Motor neuron (in vitro differentiated cells): Measurements from ENCODE around the gene MTHFSD. TPM values are rescaled to one million over a fixed set of nuclear protein-coding genes. Genes with fewer than 3 reads are reported as not detected.

ENCODE experiments used
- ATAC-seq, 8 experiments: fragments of 200-7000 bp; cut with Tn5 transposase; replicated peaks in 6 of 8; 2 replicates each; pipeline ENCODE4 v1.8.0; 2021; ENCODE audit warnings: mild to moderate bottlenecking in 8 of 8, moderate library complexity in 8 of 8
- H3K27ac ChIP-seq, 2 donors: fragments of 250-450 bp; sonication (Bioruptor Pico); 2 replicates each; pipeline ENCODE4 v1.9.0; 2021; ENCODE audit warnings: antibody characterized with exemption in 2 of 2, mild to moderate bottlenecking in 2 of 2, moderate library complexity in 1 of 2
- H3K4me1 ChIP-seq, 2 donors: fragments of 250-450 bp; sonication (Bioruptor Pico); replicated peaks in 1 of 2; 2 replicates each; pipeline ENCODE4 v1.6.1; 2021; ENCODE audit warnings: antibody characterized with exemption in 2 of 2, mild to moderate bottlenecking in 2 of 2, moderate library complexity in 1 of 2
- H3K4me3 ChIP-seq, 5 donors: fragments of 250-450 bp; sonication (Bioruptor Pico); 2 replicates each; pipeline ENCODE4 v1.9.0; 2021; ENCODE audit warnings: antibody characterized with exemption in 5 of 5, mild to moderate bottlenecking in 5 of 5, moderate library complexity in 4 of 5
- WGBS, 10 experiments: fragments of 450-650 bp; shearing (Covaris generic); methylation state at CpG; one replicate each; pipeline ENCODE4 v1.0.0; 2022; 5-methylcytosine and 5-hydroxymethylcytosine counted together
- in situ Hi-C, 9 experiments: fragments of 400-800 bp; cut with MboI; loops; one replicate each; pipeline ENCODE4 v1.15.0; 2021; ENCODE audit warnings: low sequenced_read_pairs in 9 of 9, low pct_unique_long_range_greater_than_20kb in 2 of 9; ENCODE audit not compliant: unreplicated experiment in 9 of 9
- total RNA-seq, 8 experiments: library from RNA; unstranded; fragments of 300-600 nt; gene quantifications; 2 replicates each; pipeline versions ENCODE4 v1.2.3 to v1.2.4, GENCODE V29; 2022

The MTHFSD gene
- total RNA-seq, 8 experiments from 2014 or later, result 10.4 to 36.4 (median 19.4) TPM

GRCh38 chr16:86508947-86509758 lies 45.9 kb downstream of the MTHFSD start:
- peak overlapping the region in 4 of 5 donors; percentile 24 to 40 (median 29) for H3K4me3 ChIP-seq
- ATAC-seq, result peak; percentile 34 to 79 (median 38)
- H3K27ac ChIP-seq, result no peak overlapping the region
- in situ Hi-C loops, result loop anchor here in 6 of 9 experiments (25.0 kb wide), 3 partner anchors 172 to 697 kb away; no protein-coding TSS in a partner anchor
- 0 to 3% (median 1%) methylated on average over 2 to 12 of the region's 79 CpGs; no CpG with 5 or more reads in 6 of the 10 experiments for WGBS, 10 experiments
- peaks cover 4 to 6% of the 10 kb centered on the region in 2 donors for H3K4me1 ChIP-seq

DNA sequence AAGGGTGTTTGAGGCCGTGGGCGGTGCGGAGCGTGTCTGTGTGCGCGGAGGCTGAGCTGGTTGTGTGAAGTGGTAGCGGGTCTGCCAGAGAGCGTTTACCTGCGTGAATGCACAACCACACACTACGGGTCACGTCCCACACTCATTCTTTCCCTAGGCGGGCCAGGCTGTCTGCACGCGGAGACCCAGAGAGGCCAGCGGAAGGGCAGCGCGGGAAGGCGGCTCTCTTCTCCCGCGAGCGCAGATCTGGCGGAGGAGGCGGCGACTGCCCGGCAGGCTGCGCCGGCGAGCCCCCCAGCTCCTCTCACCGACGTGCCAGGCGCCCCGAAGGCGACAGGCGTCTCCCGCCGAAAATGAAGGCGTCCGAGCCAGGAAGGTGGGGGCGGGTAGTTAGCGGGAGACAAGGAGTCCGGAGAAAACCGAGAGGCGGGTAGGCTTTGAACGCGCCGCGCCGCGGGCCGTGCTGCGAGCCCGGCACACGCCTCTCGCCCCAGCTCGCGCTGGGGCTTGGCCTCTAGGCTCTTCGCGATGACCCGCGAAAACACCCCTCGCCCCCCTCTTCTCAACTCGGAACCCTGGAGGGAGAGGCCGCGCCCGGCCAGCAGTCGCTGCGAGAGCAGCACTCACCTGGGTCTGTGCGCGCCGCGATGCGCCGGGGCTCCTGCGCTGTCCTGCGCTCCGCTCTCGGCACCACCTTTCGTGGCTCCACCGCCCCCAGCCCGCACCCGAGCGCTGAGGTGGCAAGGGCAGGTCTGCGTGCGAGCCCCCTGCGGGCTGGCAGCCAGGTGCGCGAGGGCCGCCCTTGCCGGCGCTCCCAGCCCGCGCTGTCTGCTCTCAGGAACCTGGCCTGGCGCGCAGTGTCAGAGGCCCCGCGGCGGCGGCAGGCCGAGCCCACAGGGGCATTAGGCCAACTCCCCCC lies 46.7 kb downstream of the MTHFSD start:
- 0 to 20% (median 9%) methylated on average over 1 to 11 of the region's 99 CpGs; no CpG with 5 or more reads in 3 of the 10 experiments for WGBS, 10 experiments
- no peak overlapping the region for H3K4me3 ChIP-seq
- no peak for ATAC-seq

DNA sequence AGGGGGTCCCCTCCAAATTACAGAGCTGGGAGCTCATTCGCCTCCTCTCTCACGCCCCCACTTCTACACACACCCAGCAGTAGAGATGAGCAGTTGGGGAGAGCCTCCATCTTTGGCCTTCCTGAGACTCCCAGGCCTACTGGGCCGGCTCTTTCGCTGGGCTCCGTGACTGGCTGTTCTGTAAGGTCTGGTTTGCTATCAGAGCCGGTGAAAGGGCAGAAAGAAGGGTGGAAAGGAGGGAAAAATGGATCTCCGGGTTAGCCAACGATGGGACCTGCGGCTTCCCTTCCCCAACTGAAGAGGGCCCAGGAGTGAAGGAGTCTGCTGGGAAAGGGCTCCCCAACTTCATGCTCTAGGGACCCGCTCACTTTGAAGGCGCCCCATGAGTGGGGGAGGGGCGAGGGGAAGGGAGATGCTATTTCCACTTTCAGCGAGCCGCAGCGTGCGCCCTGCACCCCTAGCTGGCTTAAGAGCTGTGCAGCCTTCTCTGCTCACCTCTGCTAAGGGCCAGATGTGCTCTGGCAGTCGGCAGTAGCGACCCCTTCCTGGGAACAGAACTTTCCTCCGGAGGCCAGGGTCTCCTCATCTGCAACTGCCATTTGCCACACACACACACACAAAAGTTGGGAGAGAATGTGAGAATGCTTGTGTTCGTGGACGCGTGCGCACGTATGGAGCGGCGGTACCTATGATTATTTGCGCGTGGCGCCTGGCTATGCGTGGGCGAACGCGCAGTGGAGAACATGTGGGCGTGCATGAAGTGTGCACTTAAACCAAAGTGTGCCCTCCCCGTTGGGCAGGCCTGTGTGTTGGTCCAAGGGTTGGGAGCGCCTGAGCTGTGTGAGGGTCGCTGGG lies 47.6 kb downstream of the MTHFSD start:
- WGBS, 10 experiments, result 0 to 33% (median 7%) methylated on average over 1 to 11 of the region's 37 CpGs; no CpG with 5 or more reads in 4 of the 10 experiments
- H3K4me1 ChIP-seq, result peaks cover 4 to 6% of the 10 kb centered on the region in 2 donors
- in situ Hi-C loops, result loop anchor here in 6 of 9 experiments (25.0 kb wide), 3 partner anchors 170 to 695 kb away; no protein-coding TSS in a partner anchor
- ATAC-seq, result no peak
- H3K4me3 ChIP-seq, result no peak overlapping the region
- no peak overlapping the region for H3K27ac ChIP-seq

More for the DNA sequence above, 46.7 kb downstream of the MTHFSD start:
- peaks cover 4 to 6% of the 10 kb centered on the region in 2 donors for H3K4me1 ChIP-seq
- H3K27ac ChIP-seq, result no peak overlapping the region
- in situ Hi-C loops, result loop anchor here in 6 of 9 experiments (25.0 kb wide), 3 partner anchors 171 to 696 kb away; no protein-coding TSS in a partner anchor

DNA sequence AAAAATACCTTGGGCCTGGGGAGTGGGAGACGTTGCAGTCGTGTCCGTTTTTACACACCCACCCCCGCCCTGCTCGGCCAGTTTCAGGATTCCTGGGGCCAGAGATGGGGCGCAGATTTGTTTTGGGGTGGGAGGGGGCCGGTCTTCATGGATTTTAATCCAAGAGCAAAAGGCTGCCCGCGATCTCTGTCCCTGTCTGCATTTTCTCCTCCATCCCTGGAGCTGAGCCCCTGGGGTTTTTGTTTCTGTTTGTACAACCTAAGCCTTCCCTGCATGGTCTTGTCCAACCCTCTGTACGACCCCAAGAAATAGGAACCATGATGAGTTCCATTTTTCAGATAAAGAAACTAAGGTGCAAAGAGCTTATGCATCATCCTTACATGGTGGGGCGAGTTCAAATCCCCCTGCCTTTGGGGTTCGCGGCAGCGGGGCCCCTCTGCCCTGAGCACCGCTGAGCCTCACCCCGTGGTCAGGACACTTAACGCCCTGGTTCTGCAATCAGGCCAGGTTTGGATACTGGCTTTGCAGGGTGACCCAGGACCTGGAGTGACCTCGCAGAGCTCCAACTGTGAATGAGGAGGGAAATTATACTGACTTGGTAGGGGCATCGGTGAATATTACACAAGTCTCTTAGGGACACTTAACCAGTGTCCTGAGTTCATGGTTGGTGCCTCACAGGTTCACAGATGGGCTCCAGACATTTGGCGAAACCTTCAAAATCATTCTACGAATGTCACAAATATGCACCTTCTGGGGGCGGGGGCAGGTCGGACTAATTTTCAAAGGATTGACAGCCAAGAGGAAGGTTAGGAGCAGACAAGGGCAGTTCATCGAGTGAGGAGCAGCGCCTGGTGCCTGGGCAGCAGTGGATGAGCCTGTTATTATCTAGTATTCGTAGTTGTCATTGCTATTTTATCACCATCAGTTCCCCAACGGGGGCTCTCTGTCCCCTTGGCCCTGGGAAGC lies 48.9 kb downstream of the MTHFSD start:
- ATAC-seq, result no peak
- H3K4me1 ChIP-seq, result peaks cover 4 to 6% of the 10 kb centered on the region in 2 donors
- in situ Hi-C loops, result loop anchor here in 6 of 9 experiments (25.0 kb wide), 3 partner anchors 169 to 694 kb away; no protein-coding TSS in a partner anchor
- H3K4me3 ChIP-seq, result no peak overlapping the region
- 0 to 23% (median 2%) methylated on average over 2 to 11 of the region's 27 CpGs; no CpG with 5 or more reads in 2 of the 10 experiments for WGBS, 10 experiments
- no peak overlapping the region for H3K27ac ChIP-seq

DNA sequence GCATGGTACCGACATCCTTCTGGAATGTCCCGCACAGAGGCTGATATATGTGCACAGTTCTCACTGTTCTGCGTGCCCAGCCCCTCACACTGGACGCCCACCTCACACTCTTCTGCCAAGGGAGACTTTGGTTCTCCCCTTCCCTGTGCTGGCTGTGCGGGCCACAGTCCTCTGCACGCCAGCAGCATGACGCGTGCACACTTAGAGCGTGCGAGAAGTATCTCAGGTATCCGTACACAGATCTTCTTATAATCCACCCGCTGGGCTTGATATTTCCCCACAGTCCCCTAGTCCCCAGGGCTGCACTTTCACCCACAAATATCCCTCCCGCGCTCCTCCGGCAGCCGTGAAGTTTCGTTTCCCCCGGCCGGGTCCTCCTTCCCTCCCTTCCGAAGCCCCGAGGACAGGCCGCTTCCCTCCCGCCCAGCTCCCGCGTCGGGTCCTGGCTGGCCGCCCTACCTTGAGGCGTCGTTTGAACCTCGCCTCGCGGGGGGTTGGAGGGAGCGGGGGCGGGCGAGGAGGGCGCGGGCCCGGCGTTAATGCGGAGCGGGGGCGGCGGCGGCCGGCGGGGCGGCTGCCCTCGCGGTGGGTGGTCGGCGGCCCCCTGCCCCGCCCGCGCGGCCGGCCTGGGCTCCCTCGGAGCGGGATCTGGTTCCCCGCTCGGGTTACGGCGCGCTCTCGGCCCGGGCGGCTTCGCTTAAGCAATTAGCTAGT lies 49.7 kb downstream of the MTHFSD start:
- 0 to 11% (median 3%) methylated on average over 1 to 13 of the region's 67 CpGs; no CpG with 5 or more reads in 3 of the 10 experiments for WGBS, 10 experiments
- in situ Hi-C loops, result loop anchor here in 6 of 9 experiments (25.0 kb wide), 3 partner anchors 168 to 693 kb away; no protein-coding TSS in a partner anchor
- no peak for ATAC-seq
- H3K4me3 ChIP-seq, result no peak overlapping the region
- peaks cover 4% of the 10 kb centered on the region in 2 donors for H3K4me1 ChIP-seq
- H3K27ac ChIP-seq, result no peak overlapping the region

DNA sequence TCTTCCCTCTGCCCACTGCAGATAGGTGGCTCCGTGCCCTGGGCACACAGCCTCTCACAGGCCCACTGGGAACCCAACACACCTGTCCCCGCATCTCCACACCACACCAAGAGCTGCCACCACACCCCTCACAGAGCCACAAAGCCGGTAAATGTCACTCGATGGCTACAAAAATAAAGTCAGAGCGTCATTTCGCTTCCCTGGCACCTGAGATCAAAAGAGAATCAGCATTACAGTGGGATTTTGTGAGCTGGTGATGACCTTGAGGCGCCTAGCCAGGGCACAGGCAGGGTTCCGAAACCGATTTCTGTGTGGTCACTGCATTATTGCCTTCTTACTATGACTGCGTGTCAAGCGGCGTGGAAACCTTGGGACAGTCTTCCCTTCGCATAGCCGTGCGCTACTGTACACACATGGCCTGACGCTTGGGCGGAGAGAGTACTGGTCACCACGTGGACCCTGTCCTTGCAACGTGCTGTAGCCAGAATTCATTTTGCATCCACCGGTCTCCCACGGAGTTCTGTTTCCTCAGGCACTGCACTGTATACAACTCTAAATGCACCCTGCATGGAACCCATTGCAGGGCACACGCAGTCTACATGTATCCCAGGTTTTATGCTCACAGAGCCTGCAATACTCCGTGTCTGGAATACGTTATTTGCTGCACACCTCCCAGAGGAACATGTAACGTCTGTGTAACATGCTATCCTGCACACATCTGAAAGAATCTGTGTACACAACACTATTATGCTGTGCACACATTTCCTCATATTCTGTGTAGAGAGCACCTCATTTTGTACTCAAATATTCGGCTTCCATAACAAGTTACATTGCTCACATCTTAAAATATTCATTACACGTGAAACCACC lies 50.5 kb downstream of the MTHFSD start:
- in situ Hi-C loops, result loop anchor here in 6 of 9 experiments (25.0 kb wide), 3 partner anchors 167 to 692 kb away; no protein-coding TSS in a partner anchor
- WGBS, 10 experiments, result 0 to 16% (median 6%) methylated on average over 1 to 16 of the region's 27 CpGs; no CpG with 5 or more reads in 1 of the 10 experiments
- ATAC-seq, result no peak

GRCh38 chr16:86503830-86504229 lies 51.2 kb downstream of the MTHFSD start:
- no peak for ATAC-seq
- in situ Hi-C loops, result loop anchor here in 6 of 9 experiments (25.0 kb wide), 3 partner anchors 167 to 692 kb away; no protein-coding TSS in a partner anchor

More for the DNA sequence above, 50.5 kb downstream of the MTHFSD start:
- H3K27ac ChIP-seq, result no peak overlapping the region
- no peak overlapping the region for H3K4me3 ChIP-seq
- peaks cover 2 to 4% of the 10 kb centered on the region in 2 donors for H3K4me1 ChIP-seq

GRCh38 chr16:86502856-86503748 lies 51.9 kb downstream of the MTHFSD start:
- no peak overlapping the region for H3K27ac ChIP-seq
- peaks cover 0 to 4% of the 10 kb centered on the region in 2 donors for H3K4me1 ChIP-seq
- in situ Hi-C loops, result loop anchor here in 6 of 9 experiments (25.0 kb wide), 3 partner anchors 166 to 691 kb away; no protein-coding TSS in a partner anchor
- peak in 3 of 8 experiments; percentile 42 to 83 (median 65) for ATAC-seq
- H3K4me3 ChIP-seq, result no peak overlapping the region
- 0 to 12% (median 7%) methylated on average over 2 to 14 of the region's 22 CpGs for WGBS, 10 experiments

More at GRCh38 chr16:86503830-86504229, 51.2 kb downstream of the MTHFSD start:
- no peak overlapping the region for H3K27ac ChIP-seq
- peaks cover 0 to 4% of the 10 kb centered on the region in 2 donors for H3K4me1 ChIP-seq
- WGBS, 10 experiments, result 0 to 20% (median 9%) methylated on average over 1 to 6 of the region's 6 CpGs; no CpG with 5 or more reads in 2 of the 10 experiments
- H3K4me3 ChIP-seq, result no peak overlapping the region
